A673 (cell line): ENCODE data around the gene POLK.

ENCODE experiments used
- CTCF ChIP-seq: fragments of 300-800, 200-600 bp; sonication (generic); conservative IDR thresholded peaks from 2 replicates; pipeline ENCODE4 v1.5.1; 2017; ENCODE audit warnings: low read depth, mild to moderate bottlenecking, antibody characterized with exemption, low read length, moderate library complexity, mixed read lengths
- EZH2 ChIP-seq: fragments of 200-600 bp; sonication (generic); IDR thresholded peaks from 2 replicates; pipeline ENCODE4 v1.6.1; 2017; ENCODE audit warnings: borderline replicate concordance, low read depth, mild to moderate bottlenecking, mixed read lengths, antibody characterized with exemption, low read length; ENCODE audit not compliant: poor library complexity, severe bottlenecking

- TF ChIP-seq CTCF (no peak), EZH2 (no peak)
Observed at GRCh38 chr5:75568202-75568601, 56.5 kb downstream of the POLK start.
